SKM-1 treated with dmso at 0.1 percent for 144 hours (cell line): ENCODE data around the gene SUSD6.
"Not testable (repeated sequence)": the region's sequence is repeated elsewhere in the genome, so short reads cannot be mapped to it uniquely, and the experiment has no call there.

Experiments
- DNase-seq: peaks from one replicate; lab custom pipeline; 2025; ENCODE audit not compliant: unreplicated experiment; lab: John Stamatoyannopoulos, UW

The SUSD6 gene

DNA sequence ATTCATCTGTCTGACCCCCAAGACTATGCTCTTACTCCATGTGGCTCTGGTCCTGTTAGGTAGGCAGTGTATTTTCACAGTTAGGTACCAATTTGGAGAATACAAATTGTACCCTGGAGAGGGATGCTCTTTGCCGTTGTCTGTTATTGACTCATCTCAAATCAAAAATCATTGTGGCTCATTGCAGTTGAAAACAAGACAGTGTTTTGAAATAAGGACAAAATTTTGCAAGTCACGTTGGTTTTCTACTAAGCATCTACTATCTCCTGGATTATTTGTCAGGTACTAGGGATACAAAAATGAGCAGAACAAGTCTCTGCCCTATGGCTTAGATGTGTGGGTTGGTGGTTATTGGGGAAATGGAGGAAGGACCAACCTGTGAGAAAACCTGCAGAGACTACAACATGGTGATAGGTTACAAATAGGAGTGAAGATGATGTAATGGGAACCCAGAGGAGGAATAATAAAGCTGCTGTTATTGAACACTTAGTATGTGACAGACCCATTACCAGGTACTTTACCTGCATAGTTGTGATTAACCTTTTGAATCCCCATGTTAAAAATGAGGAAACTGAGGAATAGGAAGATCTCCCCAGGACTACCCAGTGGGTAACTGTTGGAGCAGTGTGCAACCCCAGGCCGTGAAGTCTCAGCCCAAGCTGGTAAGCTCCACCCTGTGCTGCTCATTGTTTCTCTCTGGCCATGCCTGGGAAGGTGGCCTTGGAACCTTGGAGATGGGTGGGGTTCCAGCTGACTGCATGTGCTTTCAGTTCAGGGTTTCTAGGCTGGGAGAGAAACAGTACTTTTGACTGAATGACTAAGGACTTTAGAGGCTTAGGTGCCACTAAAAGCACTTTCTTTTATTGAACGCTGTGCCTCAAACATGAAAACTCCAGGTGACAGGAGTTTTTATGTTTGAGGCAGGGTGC, 82.7 kb downstream of the SUSD6 start:
- DNase-seq, result no peak

DNA sequence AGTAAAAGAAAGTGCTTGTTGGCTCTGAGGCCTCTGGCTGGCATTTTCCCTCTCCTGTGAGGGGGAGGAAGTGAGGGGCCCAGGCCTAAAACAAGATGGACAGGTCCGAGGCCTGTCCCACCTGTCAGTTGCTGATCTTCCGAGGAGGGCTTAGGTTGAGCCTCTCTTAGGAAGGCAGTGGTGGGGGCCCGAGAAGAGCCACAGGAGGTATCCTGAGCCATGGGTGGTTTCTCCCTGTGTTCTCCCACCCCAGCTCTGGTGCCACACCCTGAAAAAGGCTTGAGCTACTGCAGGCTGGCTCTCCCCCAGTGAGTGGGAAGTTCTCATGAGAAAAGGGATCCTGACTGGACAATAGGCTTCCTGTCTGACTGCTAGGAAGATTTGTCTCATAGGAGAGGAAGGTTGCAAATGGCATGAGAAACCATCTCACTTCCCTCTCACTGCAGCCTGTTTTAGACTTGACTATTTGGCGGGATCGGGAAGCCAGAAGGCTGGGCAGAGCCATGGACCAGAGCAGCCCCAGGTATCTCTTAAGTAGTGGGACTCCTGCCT, 83.4 kb downstream of the SUSD6 start:
- DNase-seq, result no peak

DNA sequence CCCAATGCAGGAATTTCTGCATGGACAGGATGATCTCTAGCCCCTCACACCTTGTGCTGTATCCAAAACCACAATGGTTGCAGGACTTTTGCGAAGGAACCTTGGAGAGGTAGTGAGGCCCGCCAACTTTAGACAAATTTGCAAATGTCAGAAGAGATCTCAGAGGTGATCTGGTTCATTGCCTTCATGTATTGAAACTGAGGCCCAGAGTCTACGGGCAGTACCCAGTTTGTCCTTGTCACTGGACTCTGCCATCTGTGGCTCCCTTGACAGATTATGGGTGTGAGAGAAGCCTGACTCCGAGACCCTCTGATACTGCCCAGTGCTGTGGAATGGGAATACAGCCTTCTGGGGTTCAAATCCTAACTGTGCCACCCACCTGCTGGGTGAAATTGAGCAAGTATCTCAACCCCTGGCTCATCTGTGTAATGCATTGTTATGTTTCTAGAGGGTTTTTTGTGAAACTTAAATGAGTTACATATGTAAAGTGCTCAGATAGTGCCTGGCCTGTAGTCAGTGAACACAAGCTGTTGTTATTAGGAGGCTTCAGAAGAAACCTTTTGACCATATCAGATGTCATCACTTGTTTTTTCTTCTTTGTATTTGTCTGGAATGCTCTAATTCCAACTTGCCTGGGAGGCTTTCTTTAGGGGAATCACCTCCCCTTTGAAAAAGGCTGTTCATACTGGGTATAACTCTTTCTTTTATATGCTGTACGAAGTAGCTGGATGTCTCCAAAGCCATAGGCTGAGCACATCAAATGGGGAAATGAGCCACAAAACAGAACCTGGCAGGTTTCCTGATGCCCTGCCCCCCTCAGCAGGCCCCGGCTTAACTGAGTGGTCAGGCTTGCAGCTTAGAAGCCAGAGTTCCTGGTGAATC, 84.2 kb downstream of the SUSD6 start:
- DNase-seq, result peak; percentile 14

DNA sequence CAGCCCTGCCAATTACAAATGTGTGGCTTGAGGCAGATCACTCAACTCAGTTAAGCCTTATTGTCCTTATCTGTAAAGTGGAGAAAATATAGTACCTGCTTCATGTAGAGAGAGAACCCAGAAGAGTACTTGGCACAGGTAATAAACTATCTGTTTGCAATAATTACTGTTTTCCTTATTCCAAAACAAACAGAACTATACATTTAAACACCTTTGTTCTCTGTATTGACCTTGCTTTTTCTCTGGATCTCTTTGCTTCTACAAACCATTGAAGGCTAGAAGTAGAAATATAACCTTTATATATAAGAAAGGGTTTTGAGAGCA, 84.8 kb downstream of the SUSD6 start:
- no peak for DNase-seq

DNA sequence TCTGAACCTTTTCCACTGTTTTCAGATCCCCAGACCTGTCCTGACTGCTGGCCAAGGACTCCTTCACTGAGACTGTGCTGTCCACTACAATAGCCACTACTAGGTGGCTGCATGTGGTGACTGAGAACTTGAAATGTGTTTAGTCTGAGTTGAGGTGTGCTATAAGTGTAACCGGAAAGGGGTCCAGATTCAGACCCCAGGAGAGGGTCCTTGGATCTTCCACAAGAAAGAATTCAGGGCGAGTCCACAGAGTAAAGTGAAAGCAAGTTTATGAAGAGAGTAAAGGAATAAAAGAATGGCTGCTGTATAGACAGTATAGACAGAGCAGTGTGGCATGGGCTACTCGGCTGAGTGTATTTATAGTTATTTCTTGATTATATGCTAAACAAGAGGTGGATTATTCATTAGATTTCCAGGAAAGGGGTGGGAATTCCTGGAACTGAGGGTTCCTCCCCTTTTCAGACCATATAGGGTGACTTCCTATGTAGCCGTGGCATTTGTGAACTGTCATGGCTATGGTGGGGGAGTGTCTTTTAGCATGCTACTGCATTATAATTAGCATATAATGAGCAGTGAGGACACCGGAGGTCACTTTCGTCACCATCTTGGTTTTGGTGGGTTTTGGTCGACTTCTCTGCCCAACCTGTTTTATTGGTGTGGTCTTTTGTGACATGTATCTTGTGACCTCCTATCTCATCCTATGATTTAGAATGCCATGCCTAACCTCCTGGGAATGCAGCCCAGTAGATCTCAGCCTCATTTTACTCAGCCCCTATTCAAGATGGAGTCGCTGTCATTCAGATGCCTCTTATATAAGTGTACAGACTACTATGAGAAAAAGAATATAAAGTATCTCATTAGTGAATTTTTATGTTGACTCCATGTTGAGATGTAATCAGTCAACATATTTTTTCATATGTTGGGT, 85.5 kb downstream of the SUSD6 start:
- no peak for DNase-seq

DNA sequence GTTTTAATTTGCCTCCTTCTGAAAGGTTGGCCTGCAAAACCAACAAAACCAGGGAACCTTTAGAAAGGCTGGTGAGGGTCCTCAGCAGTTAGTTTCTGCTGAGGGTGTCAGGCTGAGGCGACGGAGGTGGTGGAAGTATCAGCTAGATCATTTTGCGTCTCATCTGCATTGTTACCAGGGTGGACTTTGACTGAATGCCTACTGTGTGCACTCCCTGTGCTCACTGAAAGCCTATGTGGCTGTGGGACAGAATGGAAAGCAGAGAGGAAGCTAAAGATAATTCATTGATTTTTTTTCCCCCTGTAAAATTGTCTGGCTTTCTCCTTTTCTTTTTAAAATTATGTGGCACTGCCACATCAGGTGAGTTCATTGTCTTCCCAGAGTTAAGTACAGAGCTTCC, 87.2 kb downstream of the SUSD6 start:
- DNase-seq, result no peak

DNA sequence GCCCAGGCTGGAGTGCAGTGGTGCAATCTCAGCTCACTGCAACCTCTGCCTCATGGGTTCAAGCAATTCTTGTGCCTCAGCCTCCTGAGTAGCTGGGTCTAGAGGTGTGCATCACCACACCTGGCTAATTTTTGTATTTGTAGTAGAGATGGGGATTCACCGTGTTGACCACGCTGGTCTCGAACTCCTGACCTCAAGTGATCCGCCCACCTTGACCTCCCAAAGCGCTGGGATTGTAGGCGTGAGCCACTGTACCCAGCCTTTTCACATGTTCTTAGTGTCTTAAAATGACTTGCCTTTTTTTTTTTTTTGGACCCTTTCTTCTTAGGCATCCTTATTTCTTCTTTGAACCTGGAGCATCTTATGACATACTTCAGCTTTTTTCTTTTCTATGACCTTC, 87.8 kb downstream of the SUSD6 start:
- DNase-seq, result not testable (repeated sequence)

DNA sequence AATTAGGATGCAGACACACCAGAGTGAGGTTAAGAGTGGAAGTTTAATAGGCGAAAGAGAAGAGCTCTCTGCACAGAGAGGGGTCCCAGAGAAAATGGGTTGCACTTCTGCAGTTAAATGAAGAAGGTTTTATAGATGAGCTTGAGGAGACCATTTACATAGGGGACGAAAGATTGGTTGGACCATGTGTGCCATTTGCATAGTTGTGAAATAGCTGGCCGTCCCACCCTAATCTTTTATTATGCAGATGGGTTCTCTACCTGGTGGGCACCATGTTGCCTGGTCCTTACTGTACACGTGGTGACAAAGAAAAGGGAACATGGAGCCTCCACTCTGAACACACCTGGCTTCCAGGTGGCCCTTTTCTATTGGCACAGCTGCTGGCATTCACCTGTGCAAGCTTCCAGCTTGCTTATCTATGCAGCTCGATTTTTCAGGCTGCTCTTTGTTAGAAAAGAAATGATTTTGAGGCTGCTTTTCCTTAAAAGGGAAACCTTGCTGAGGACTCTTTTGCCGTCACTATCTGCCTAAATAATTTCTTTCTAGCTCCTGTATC, 88.4 kb downstream of the SUSD6 start:
- no peak for DNase-seq

DNA sequence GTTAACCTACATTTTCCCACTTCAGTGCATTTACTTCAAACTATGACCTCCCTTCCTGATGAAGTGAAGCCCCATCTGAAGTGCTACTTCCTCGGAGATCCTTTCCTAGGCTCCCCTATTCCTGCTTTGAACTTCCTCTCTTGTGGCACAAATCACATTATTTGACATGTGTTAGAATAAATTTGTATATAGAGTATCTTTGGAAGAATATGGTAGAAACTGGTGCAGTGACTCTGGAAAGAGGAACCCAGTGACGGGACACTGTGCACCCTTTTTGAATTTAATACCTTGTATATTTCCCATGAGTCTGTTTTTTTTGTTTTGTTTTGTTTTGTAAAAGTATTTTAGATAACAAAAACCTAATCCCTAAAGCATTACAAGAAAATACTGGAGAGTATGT, 89.2 kb downstream of the SUSD6 start:
- no peak for DNase-seq

DNA sequence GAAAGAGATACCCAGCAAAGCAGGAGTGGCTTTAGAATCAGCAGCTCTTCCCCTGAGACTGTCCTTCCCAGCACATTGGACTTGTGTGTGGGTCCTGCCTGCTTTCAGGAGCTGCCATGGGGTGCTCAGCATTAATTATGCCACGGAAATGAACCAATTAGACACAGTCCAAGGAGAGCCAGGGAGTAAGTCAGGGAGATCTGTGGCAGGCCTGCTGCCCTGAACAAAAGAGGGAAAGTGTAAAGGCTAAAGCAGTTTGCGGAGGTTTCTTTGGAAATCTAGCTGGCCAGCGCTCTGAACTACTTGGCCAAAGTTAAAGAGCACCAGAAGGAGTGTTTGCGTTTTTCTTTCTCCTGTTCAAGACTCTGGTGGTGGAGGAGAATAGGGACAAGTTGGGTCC, 89.9 kb downstream of the SUSD6 start:
- DNase-seq, result no peak

DNA sequence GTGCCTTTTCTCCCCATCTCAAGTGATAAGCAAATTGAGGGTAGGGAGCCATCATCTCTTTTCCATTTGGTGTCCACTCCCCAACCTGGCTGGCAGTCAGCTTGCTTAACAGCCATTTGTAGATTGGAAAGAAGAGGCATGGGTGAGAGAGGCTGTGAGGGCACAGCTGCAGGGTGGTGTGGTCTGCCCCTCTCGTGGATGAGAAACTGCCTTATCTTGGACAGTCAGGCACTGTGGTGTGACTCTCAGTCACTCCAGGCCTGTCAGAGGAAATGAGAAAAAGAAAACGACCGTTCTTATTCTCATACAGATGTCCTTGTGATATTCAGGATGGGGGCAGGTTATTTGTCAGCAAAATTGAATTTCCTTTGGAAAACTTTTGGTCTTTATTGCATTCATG, 90.5 kb downstream of the SUSD6 start:
- DNase-seq, result no peak

DNA sequence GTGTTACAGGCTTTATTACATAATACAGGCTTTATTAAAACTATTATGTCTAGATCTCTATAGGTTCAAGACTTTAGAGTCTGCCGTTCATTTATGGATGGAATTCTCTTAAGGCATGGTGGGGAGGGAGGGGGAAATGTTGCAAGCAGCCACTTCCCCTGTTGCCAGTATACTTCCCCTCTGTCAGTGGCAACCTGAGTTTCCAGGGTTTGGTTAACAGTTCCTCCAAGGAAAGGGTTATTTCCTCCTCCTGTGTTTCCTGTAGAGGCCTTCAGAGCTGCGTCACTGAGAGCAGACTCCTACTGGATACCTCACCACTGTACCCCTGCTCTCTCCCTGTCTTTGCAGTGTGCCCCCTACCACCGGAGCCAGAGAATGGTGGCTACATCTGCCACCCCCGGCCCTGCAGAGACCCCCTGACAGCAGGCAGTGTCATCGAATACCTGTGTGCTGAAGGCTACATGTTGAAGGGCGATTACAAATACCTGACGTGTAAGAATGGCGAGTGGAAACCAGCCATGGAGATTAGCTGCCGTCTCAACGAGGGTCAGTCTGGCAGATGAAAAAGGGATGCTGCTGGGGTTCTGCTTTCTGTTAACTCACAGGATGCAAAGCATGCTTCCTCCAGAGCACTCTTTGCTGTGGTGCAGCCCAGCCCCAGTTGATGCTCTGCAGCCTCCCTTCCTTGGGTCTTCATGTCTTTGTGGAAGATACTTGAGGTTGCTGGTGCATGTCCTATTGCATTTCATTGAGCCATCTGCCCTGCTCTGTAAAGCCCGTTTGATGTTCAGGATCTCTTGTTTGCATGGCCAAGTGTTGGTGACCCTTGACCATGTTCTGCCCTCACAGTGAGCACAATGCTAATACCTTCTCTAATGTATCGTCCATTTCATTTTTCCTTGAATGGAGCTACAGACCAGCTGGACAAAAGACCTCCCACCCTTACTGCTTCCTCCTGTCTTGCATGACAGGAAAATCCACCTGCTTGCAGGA, 91.9 kb downstream of the SUSD6 start:
- DNase-seq, result peak; percentile 53

DNA sequence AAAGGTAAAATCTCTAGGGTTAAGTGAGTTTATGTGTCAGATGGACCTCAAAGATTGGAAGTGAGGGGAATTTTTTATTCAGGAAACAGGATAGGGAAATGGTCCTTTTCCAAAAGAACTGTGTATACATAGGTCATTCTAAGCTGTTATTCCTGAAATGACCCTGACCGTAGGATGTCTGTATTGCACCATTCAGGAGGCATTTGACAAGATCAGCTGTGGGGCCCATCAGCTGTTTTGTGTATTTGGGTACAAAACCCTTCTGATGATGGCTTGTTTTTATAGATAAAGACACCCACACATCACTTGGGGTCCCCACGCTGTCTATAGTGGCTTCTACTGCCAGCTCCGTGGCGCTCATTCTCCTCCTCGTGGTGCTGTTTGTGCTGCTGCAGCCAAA, 92.9 kb downstream of the SUSD6 start:
- no peak for DNase-seq

DNA sequence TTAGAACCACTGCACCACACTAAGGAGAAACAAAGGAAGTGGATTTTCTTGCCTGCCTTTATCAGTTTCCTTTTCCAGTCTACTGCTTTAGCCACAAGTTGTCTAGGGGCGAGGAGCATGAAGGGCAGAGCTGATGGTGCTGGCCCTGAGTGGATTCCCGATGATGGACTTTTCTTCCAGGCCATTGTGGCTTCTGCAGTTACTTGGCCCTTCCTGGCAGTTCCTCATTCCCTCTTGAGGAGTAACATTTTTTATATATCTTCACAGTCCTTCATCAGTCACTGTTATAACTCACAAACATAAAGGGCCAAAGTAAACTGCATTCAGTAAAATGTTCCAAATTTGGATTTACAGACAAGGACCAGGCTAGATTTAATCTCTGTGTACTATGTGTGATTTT, 94.3 kb downstream of the SUSD6 start:
- no peak for DNase-seq

DNA sequence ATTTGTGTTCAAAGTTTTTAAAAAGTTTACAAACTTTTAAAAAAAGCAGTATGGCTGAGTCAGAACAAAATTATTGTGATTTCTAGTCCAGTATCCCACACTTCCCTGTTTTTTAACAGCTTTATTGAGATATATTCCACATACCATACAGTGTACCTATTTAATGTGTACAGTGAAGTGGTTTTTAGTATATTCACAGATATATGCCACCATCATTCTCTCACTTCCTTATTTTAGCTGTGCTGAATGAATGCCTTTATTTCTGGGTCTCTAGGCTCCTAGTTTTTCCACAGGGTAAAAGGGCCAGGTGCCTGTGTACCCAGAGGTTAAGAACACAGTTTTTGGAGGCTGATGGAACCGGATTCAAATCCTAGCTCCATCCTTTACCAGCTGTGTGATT, 96.7 kb downstream of the SUSD6 start:
- DNase-seq, result no peak

DNA sequence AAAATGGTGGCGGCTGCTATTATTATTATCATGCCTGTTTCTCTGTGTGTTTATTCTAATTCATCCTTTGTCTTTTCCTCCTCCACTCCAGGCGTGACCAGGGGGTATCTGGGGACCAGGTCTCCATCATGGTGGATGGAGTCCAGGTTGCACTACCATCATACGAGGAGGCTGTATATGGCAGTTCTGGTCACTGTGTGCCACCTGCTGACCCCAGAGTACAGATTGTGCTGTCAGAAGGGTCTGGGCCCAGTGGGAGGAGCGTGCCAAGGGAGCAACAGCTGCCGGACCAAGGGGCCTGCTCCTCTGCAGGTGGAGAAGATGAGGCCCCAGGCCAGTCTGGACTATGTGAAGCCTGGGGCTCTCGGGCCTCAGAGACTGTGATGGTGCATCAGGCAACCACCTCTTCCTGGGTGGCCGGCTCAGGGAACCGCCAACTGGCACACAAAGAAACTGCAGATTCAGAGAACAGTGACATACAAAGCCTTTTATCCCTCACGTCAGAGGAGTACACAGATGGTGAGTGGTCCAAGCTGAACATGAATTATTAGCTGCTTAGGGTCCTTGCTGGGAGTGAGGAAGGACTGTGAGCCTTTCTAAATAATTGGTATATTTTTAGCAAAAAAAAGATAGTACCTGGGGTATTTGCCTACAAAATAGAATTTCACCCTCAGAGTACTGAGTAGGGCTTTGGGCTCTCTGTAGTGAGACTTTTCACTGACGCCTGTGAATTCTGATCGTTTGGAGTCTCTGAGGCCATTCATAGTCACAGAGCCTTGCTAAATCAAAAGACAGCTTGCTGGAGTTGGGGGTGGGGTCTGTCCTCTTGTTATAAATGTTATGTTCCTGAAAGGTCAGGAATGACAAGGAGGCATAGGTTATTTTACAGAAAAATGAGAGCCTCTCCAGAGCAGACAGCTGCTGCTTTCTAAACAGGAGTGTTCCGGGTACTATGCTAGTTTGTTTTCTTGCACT, 97.5 kb downstream of the SUSD6 start:
- DNase-seq, result no peak

DNA sequence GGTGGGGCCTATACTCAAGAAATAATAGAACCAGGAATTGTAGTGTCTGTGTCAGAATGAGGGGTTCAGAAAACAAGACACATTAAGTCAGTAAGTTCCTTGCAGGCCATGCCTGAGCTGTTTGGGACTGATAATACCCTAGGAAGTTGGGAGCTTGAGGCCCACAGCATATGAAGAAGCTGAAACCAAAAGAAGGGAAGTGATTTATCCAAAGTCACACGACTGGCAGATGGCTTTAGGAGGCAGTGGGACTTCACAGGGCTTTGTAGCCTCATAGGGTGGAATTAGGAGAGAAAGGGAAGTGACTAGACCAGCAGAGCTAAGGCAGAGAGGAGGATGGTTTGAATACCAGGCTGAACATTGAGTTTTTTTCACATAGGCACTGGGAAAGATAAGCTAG, 99.0 kb downstream of the SUSD6 start:
- DNase-seq, result no peak

DNA sequence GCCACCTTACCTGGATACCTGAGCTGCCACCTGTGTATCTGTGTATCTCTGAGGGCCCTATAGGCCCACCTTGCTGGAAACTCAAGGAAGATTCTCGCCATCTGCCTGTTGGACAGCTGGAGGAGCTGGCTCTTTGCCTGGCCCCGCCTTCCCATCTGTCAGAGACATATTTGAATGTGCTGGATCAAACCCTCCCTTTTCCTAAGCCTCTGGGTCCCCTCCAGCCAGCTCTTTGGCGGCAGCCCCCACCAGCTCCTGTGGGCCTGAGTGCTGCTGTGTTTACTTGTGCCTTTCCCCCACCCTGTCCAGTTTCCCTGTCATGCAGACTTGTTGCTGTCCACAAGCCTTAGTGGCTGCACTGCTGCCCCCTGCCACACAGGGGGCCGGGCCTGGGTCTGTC, 99.7 kb downstream of the SUSD6 start:
- DNase-seq, result no peak
